K562 (cell line): ENCODE data around the gene PRRT1. TPM values are rescaled to one million over a fixed set of nuclear protein-coding genes. Genes with fewer than 3 reads are reported as not detected.

Source experiments
- AFF1 ChIP-seq, 2 experiments: fragments of 450-650 bp; IDR thresholded peaks; 2 replicates each; pipeline ENCODE4 v1.6.1; 2018; ENCODE audit warnings: mild to moderate bottlenecking in 2 of 2, low read depth in 1 of 2; ENCODE audit not compliant: partially characterized antibody in 2 of 2
- ARID1B ChIP-seq: fragments of 450-650 bp; IDR thresholded peaks from 2 replicates; pipeline ENCODE4 v1.6.1; 2016; ENCODE audit warnings: antibody characterized with exemption, mild to moderate bottlenecking, inconsistent platforms
- DNMT1 ChIP-seq: fragments of 450-650 bp; IDR thresholded peaks from 2 replicates; pipeline ENCODE4 v1.6.1; 2016; ENCODE audit warnings: antibody characterized with exemption, mild to moderate bottlenecking
- E2F4 ChIP-seq: sonication (generic); formaldehyde crosslinking; IDR thresholded peaks from 2 replicates; pipeline ENCODE4 v1.8.0; 2022; ENCODE audit warnings: mild to moderate bottlenecking, low read depth, missing genetic modification reagents
- ELF1 ChIP-seq: fragments of 200-800 bp; sonication (Bioruptor generic); IDR thresholded peaks from 2 replicates; pipeline ENCODE4 v1.6.1; 2016; ENCODE audit warnings: missing genetic modification characterization, missing compliant biosample characterization
- ELF2 ChIP-seq: fragments of 250-450 bp; sonication (Bioruptor Pico); IDR thresholded peaks from 2 replicates; pipeline ENCODE4 v1.5.0; 2021; ENCODE audit warnings: mild to moderate bottlenecking
- EP400 ChIP-seq: fragments of 450-650 bp; IDR thresholded peaks from 2 replicates; pipeline ENCODE4 v1.6.1; 2017; ENCODE audit warnings: antibody characterized with exemption, mild to moderate bottlenecking, moderate library complexity
- KDM1A ChIP-seq, 2 experiments: fragments of 450-650 bp; IDR thresholded peaks; 2 replicates each; pipeline ENCODE4 v1.6.1; 2016; ENCODE audit warnings: mild to moderate bottlenecking in 2 of 2
- MAZ ChIP-seq, 2 experiments: fragments of 450-650 bp in 1 of 2; sonication (generic) in 1 of 2; formaldehyde crosslinking; IDR thresholded peaks in 1 of 2; conservative IDR thresholded peaks in 1 of 2; 2 replicates each; pipeline versions ENCODE4 v1.4.0 to v1.5.0; 2020; ENCODE audit warnings: mild to moderate bottlenecking in 1 of 2, missing genetic modification reagents in 1 of 2
- MCM7 ChIP-seq, 2 experiments: fragments of 450-650 bp; IDR thresholded peaks; 2 replicates each; pipeline ENCODE4 v1.6.1; 2016 to 2018
- NONO ChIP-seq, 2 experiments: fragments of 200-400 bp in 1 of 2; fragments of 450-650 bp in 1 of 2; formaldehyde crosslinking in 1 of 2; IDR thresholded peaks; 2 replicates each; pipeline ENCODE4 v1.6.1; 2017; ENCODE audit warnings: low read depth in 2 of 2, mild to moderate bottlenecking in 2 of 2, moderate library complexity in 2 of 2, low read length in 1 of 2
- RBM39 ChIP-seq: fragments of 200-400 bp; formaldehyde crosslinking; optimal IDR thresholded peaks from 2 replicates; pipeline ENCODE3; 2018; ENCODE audit warnings: low read depth, low read length
- SIX5 ChIP-seq, 2 experiments: IDR thresholded peaks; 2 replicates each; pipeline ENCODE4 v1.6.1; 2011; ENCODE audit warnings: low read length in 2 of 2, borderline replicate concordance in 1 of 2, low read depth in 1 of 2, mild to moderate bottlenecking in 1 of 2, moderate library complexity in 1 of 2; ENCODE audit not compliant: insufficient read depth in 1 of 2
- SMAD4 ChIP-seq: fragments of 250-450 bp; sonication (Bioruptor Pico); conservative IDR thresholded peaks from 2 replicates; pipeline ENCODE4 v1.8.0; 2021; ENCODE audit warnings: inconsistent platforms, mild to moderate bottlenecking, moderate library complexity
- SPI1 ChIP-seq: IDR thresholded peaks from 2 replicates; pipeline ENCODE4 v1.6.1; 2011; ENCODE audit warnings: low read depth, low read length, control low read depth, borderline replicate concordance
- TEAD1 ChIP-seq, 2 experiments: fragments of 450-650 bp in 1 of 2; sonication (generic) in 1 of 2; formaldehyde crosslinking; IDR thresholded peaks; 2 replicates each; pipeline versions ENCODE4 v1.4.0 to v1.8.0; 2020 to 2022; ENCODE audit warnings: mild to moderate bottlenecking in 2 of 2, missing genetic modification reagents in 1 of 2
- TOE1 ChIP-seq, 2 experiments: fragments of 450-650 bp in 1 of 2; sonication (generic) in 1 of 2; formaldehyde crosslinking in 1 of 2; IDR thresholded peaks; 2 replicates each; pipeline versions ENCODE4 v1.7.1 to v1.8.0; 2016 to 2022; ENCODE audit warnings: borderline replicate concordance in 2 of 2, mild to moderate bottlenecking in 2 of 2, antibody characterized with exemption in 1 of 2, inconsistent platforms in 1 of 2, low read depth in 1 of 2, missing genetic modification reagents in 1 of 2, moderate library complexity in 1 of 2
- TRIM24 ChIP-seq, 2 experiments: fragments of 450-650 bp; IDR thresholded peaks; 2 replicates each; pipeline ENCODE4 v1.6.1; 2016
- ZBTB12 ChIP-seq: fragments of 250-450 bp; sonication (Bioruptor Pico); IDR thresholded peaks from 2 replicates; pipeline ENCODE4 v1.4.0; 2020
- ZKSCAN3 ChIP-seq: fragments of 250-450 bp; sonication (Bioruptor Pico); IDR thresholded peaks from 2 replicates; pipeline ENCODE4 v1.4.0; 2020
- ZNF766 ChIP-seq: fragments of 200-800 bp; sonication (Bioruptor generic); conservative IDR thresholded peaks from 2 replicates; pipeline ENCODE4 v1.6.1; 2016; ENCODE audit warnings: missing genetic modification characterization, missing compliant biosample characterization
- polyA plus RNA-seq, 8 experiments: library from polyadenylated mRNA; depleted of rRNA in 4 of 8; stranded (reverse) in 5 of 8; unstranded in 3 of 8; fragments of >200 nt; fragmentation: Nextera tagmentation in 2 of 8; fragmentation: Illumina TruSeq in 1 of 8; extraction: Ambion mirVana in 2 of 8; extraction: Trizol in 1 of 8; gene quantifications; 2 replicates each; pipeline versions ENCODE4 v1.2.1 to v1.2.3, GENCODE V29; 2011 to 2014; ENCODE audit warnings: inconsistent platforms in 1 of 8, missing spikeins in 1 of 8
- total RNA-seq, 7 experiments: library from RNA; depleted of rRNA in 6 of 7; stranded (reverse); fragments of >200 nt in 6 of 7; fragmentation: Illumina TruSeq in 2 of 7; extraction: Trizol in 2 of 7; gene quantifications; 2 replicates each; pipeline versions ENCODE4 v1.2.1 to v1.2.3, GENCODE V29; 2011 to 2021; ENCODE audit warnings: low replicate concordance in 1 of 7

Gene PRRT1
- total and polyA plus RNA-seq, 9 of the 15 experiments (the other 6 are each of a cell fraction or from before 2014, with no cell fraction given): 0.14 to 3.5 (median 0.41) TPM

- TF ChIP-seq AFF1 (IDR thresholded peaks at IDR 0.05; ENCODE audit: low read depth in 1 of 2, partially characterized antibody in 2 of 2): peak in 1 of 2 experiments; percentile 55
- peak; percentile 61 for TF ChIP-seq ELF1 (tag)
- peak; percentile 75 for TF ChIP-seq RBM39
- peak; percentile 87 to 95 for TF ChIP-seq MAZ (CRISPR knock-in tag; conservative IDR thresholded peaks at IDR 0.05 in 1 of 2, IDR thresholded peaks at IDR 0.05 in 1 of 2)
- TF ChIP-seq MCM7 (IDR thresholded peaks at IDR 0.05): no peak
- TF ChIP-seq E2F4 (CRISPR knock-in tag): no peak
- TF ChIP-seq ZKSCAN3 (CRISPR knock-in tag): no peak
- TF ChIP-seq SMAD4 (CRISPR knock-in tag): peak; percentile 50; the same call in 1 of the 2 replicates
- no peak for TF ChIP-seq SIX5 (IDR thresholded peaks at IDR 0.05; ENCODE audit: borderline replicate concordance in 1 of 2, insufficient read depth in 1 of 2, low read depth in 1 of 2, low read length in 2 of 2)
- TF ChIP-seq NONO (IDR thresholded peaks at IDR 0.05; ENCODE audit: low read depth in 2 of 2, low read length in 1 of 2): 0 out of 4 replicates have a peak, but pooled peaks of 1 of the 2 experiments have one; percentile 28
- TF ChIP-seq EP400: peak; percentile 71
- 0 out of 4 replicates have a peak, but pooled peaks of 1 of the 2 experiments have one; percentile 25 for TF ChIP-seq TEAD1 (CRISPR knock-in tag; IDR thresholded peaks at IDR 0.05)
- TF ChIP-seq ZNF766 (CRISPR knock-in tag): 0 out of 2 replicates have a peak, but pooled peaks have one; percentile 26
- TF ChIP-seq TRIM24 (IDR thresholded peaks at IDR 0.05): peak in 1 of 2 experiments; percentile 70; a peak in 2 of 4 replicates
- TF ChIP-seq DNMT1: no peak
- peak; percentile 79 for TF ChIP-seq ARID1B
- no peak for TF ChIP-seq ZBTB12 (CRISPR knock-in tag)
- peak; percentile 89 for TF ChIP-seq TOE1 (IDR thresholded peaks at IDR 0.05; ENCODE audit: borderline replicate concordance)
- no peak for TF ChIP-seq TOE1 (CRISPR knock-in tag; IDR thresholded peaks at IDR 0.05; ENCODE audit: borderline replicate concordance, low read depth)
- TF ChIP-seq ELF2 (CRISPR knock-in tag): peak; percentile 72; the same call in 1 of the 2 replicates
- peak in 1 of 2 experiments; percentile 56; a peak in 1 of 4 replicates for TF ChIP-seq KDM1A (IDR thresholded peaks at IDR 0.05)
- peak; percentile 84 for TF ChIP-seq SPI1
Measured at GRCh38 chr6:32190054-32190851, 38.5 kb upstream of the PRRT1 start, which contains the start of gene PBX2 (continued).
